Parathyroid adenoma (tissue), 2 donors: ENCODE measurements around the gene VWA1.

Experiments
- H2AFZ ChIP-seq: fragments of 300-600 bp; sonication (generic); one replicate; pipeline ENCODE4 v1.7.0; 2017; ENCODE audit warnings: antibody characterized with exemption, mild to moderate bottlenecking
- H3K27ac ChIP-seq: fragments of 300-600 bp; sonication (generic); one replicate; pipeline ENCODE4 v1.7.0; 2017
- H3K27me3 ChIP-seq: fragments of 300-600 bp; sonication (generic); one replicate; pipeline ENCODE4 v1.7.0; 2017; ENCODE audit warnings: low read length; ENCODE audit not compliant: control insufficient read depth, insufficient read depth
- H3K36me3 ChIP-seq: fragments of 300-600 bp; sonication (generic); one replicate; pipeline ENCODE4 v1.7.0; 2017; ENCODE audit warnings: low read length; ENCODE audit not compliant: control insufficient read depth, insufficient read depth
- H3K4me1 ChIP-seq: fragments of 300-600 bp; sonication (generic); one replicate; pipeline ENCODE4 v1.7.0; 2017; ENCODE audit warnings: control low read depth
- H3K4me2 ChIP-seq: fragments of 300-600 bp; sonication (generic); one replicate; pipeline ENCODE4 v1.7.0; 2017; ENCODE audit warnings: low read length
- H3K4me3 ChIP-seq: fragments of 300-600 bp; sonication (generic); one replicate; pipeline ENCODE4 v1.7.0; 2017; ENCODE audit warnings: low read depth, low read length
- H3K79me2 ChIP-seq: fragments of 300-600 bp; sonication (generic); one replicate; pipeline ENCODE4 v1.7.0; 2017; ENCODE audit warnings: control low read depth
- H3K9ac ChIP-seq: fragments of 300-600 bp; sonication (generic); one replicate; pipeline ENCODE4 v1.7.0; 2017; ENCODE audit warnings: mild to moderate bottlenecking
- H3K9me3 ChIP-seq: fragments of 300-600 bp; sonication (generic); one replicate; pipeline ENCODE4 v1.7.0; 2017; ENCODE audit warnings: low read length; ENCODE audit not compliant: control insufficient read depth
- CTCF ChIP-seq: fragments of 300-600 bp; sonication (generic); IDR thresholded peaks from one replicate; pipeline ENCODE4 v1.7.0; 2017; ENCODE audit warnings: antibody characterized with exemption, mild to moderate bottlenecking
- donor health status: primary hyperparathyroidism.

The VWA1 gene

GRCh38 chr1:1434131-1434823, 1.2 kb upstream of the VWA1 start:
- H3K9ac ChIP-seq, result no peak overlapping the region

GRCh38 chr1:1434824-1435105, 725 bp upstream of the VWA1 start:
- H3K27ac ChIP-seq, result peak overlapping the region; percentile 67
- TF ChIP-seq CTCF, result no peak
- H3K4me2 ChIP-seq, result no peak overlapping the region
- no peaks in the 10 kb centered on the region for H3K27me3 ChIP-seq
- no peaks in the 10 kb centered on the region for H3K4me1 ChIP-seq
- H3K36me3 ChIP-seq, result no peaks in the 10 kb centered on the region
- no peak overlapping the region for H3K9ac ChIP-seq
- H3K9me3 ChIP-seq, result no peaks in the 10 kb centered on the region
- no peak overlapping the region for H3K4me3 ChIP-seq
- H3K79me2 ChIP-seq, result no peaks in the 10 kb centered on the region
- no peak overlapping the region for H2AFZ ChIP-seq

More at GRCh38 chr1:1434131-1434823, 1.2 kb upstream of the VWA1 start:
- Histone ChIP-seq H3K79me2 (no peaks in the 10 kb centered on the region), H2AFZ (no peak overlapping the region), H3K4me3 (no peak overlapping the region), H3K27me3 (no peaks in the 10 kb centered on the region), H3K27ac (peak overlapping the region; percentile 67), H3K4me1 (no peaks in the 10 kb centered on the region), H3K4me2 (no peak overlapping the region), H3K36me3 (no peaks in the 10 kb centered on the region), H3K9me3 (no peaks in the 10 kb centered on the region)
- TF ChIP-seq CTCF, result no peak

- Histone ChIP-seq H3K4me1 (no peaks in the 10 kb centered on the region), H2AFZ (no peak overlapping the region), H3K36me3 (no peaks in the 10 kb centered on the region), H3K4me3 (peak overlapping the region; percentile 12), H3K27me3 (no peaks in the 10 kb centered on the region), H3K4me2 (no peak overlapping the region), H3K27ac (no peak overlapping the region), H3K9me3 (no peaks in the 10 kb centered on the region), H3K9ac (no peak overlapping the region), H3K79me2 (no peaks in the 10 kb centered on the region)
- no peak for TF ChIP-seq CTCF
These were observed 580 bp downstream of the VWA1 start for GRCh38 chr1:1435911-1436629.

- no peak for TF ChIP-seq CTCF
These were observed 1.1 kb downstream of the VWA1 start for GRCh38 chr1:1436630-1437032.

More at GRCh38 chr1:1436630-1437032, 1.1 kb downstream of the VWA1 start:
- H2AFZ ChIP-seq, result no peak overlapping the region
- H3K27ac ChIP-seq, result no peak overlapping the region
- no peaks in the 10 kb centered on the region for H3K79me2 ChIP-seq
- no peaks in the 10 kb centered on the region for H3K4me1 ChIP-seq
- no peaks in the 10 kb centered on the region for H3K36me3 ChIP-seq
- H3K27me3 ChIP-seq, result no peaks in the 10 kb centered on the region
- H3K4me2 ChIP-seq, result no peak overlapping the region
- H3K9ac ChIP-seq, result no peak overlapping the region
- H3K4me3 ChIP-seq, result peak overlapping the region; percentile 12
- no peaks in the 10 kb centered on the region for H3K9me3 ChIP-seq
